HepG2 (cell line): ENCODE data around the gene ZC3H7B. TPM values are rescaled to one million over a fixed set of nuclear protein-coding genes. Genes with fewer than 3 reads are reported as not detected.

Source experiments
- ATF5 ChIP-seq: sonication (generic); formaldehyde crosslinking; IDR thresholded peaks from 2 replicates; pipeline ENCODE4 v1.4.0; 2020; ENCODE audit warnings: mild to moderate bottlenecking, low read depth, missing genetic modification reagents
- BCLAF1 ChIP-seq: fragments of 450-650 bp; IDR thresholded peaks from 2 replicates; pipeline ENCODE4 v1.6.1; 2017; ENCODE audit warnings: mild to moderate bottlenecking
- HIVEP1 ChIP-seq: sonication (generic); formaldehyde crosslinking; IDR thresholded peaks from 2 replicates; pipeline ENCODE4 v1.4.0; 2020; ENCODE audit warnings: mild to moderate bottlenecking, missing genetic modification reagents
- IRF1 ChIP-seq: sonication (generic); formaldehyde crosslinking; IDR thresholded peaks from 2 replicates; pipeline ENCODE4 v1.4.0; 2020; ENCODE audit warnings: low read depth, mild to moderate bottlenecking, missing genetic modification reagents
- KDM5A ChIP-seq: fragments of 200-600 bp; sonication (generic); IDR thresholded peaks from 2 replicates; pipeline ENCODE4 v1.7.0; 2018; ENCODE audit warnings: antibody characterized with exemption, mild to moderate bottlenecking, low read length, borderline replicate concordance
- MTF2 ChIP-seq: sonication (generic); formaldehyde crosslinking; IDR thresholded peaks from 2 replicates; pipeline ENCODE4 v1.5.0; 2020; ENCODE audit warnings: missing genetic modification reagents, borderline replicate concordance
- NCOA2 ChIP-seq: sonication (generic); formaldehyde crosslinking; IDR thresholded peaks from 2 replicates; pipeline ENCODE4 v1.8.0; 2022; ENCODE audit warnings: inconsistent platforms
- NR2F2 ChIP-seq: IDR thresholded peaks from 2 replicates; pipeline ENCODE4 v1.6.1; 2012; ENCODE audit warnings: low read depth, inconsistent platforms, borderline replicate concordance
- PHF21A ChIP-seq: sonication (generic); formaldehyde crosslinking; IDR thresholded peaks from 2 replicates; pipeline ENCODE4 v1.5.0; 2020; ENCODE audit warnings: mild to moderate bottlenecking, missing genetic modification reagents
- POGZ ChIP-seq: sonication (generic); formaldehyde crosslinking; IDR thresholded peaks from 2 replicates; pipeline ENCODE4 v1.4.0; 2020; ENCODE audit warnings: mild to moderate bottlenecking, missing genetic modification reagents
- RFXANK ChIP-seq: IDR thresholded peaks from 2 replicates; pipeline ENCODE4 v1.6.1; 2016
- SMARCC2 ChIP-seq: fragments of 450-650 bp; IDR thresholded peaks from 2 replicates; pipeline ENCODE4 v1.6.1; 2017; ENCODE audit warnings: antibody characterized with exemption, mild to moderate bottlenecking
- ZBTB8A ChIP-seq: sonication (generic); formaldehyde crosslinking; IDR thresholded peaks from 2 replicates; pipeline ENCODE4 v1.4.0; 2020; ENCODE audit warnings: mild to moderate bottlenecking, low read depth, missing genetic modification reagents, borderline replicate concordance
- ZNF333 ChIP-seq: sonication (generic); formaldehyde crosslinking; IDR thresholded peaks from 2 replicates; pipeline ENCODE4 v1.4.0; 2020; ENCODE audit warnings: mild to moderate bottlenecking, missing genetic modification reagents, borderline replicate concordance
- ZNF556 ChIP-seq: sonication (generic); formaldehyde crosslinking; IDR thresholded peaks from 2 replicates; pipeline ENCODE4 v1.4.0; 2020; ENCODE audit warnings: mild to moderate bottlenecking, missing genetic modification reagents, borderline replicate concordance
- ZNF609 ChIP-seq: sonication (generic); formaldehyde crosslinking; IDR thresholded peaks from 2 replicates; pipeline ENCODE4 v1.4.0; 2020; ENCODE audit warnings: mild to moderate bottlenecking, missing genetic modification reagents, borderline replicate concordance
- ZNF792 ChIP-seq: IDR thresholded peaks from 2 replicates; pipeline ENCODE4 v1.6.1; 2016
- ZSCAN30 ChIP-seq: sonication (generic); formaldehyde crosslinking; IDR thresholded peaks from 2 replicates; pipeline ENCODE4 v1.5.0; 2020; ENCODE audit warnings: mild to moderate bottlenecking, missing genetic modification reagents
- polyA plus RNA-seq, 8 experiments: library from polyadenylated mRNA; depleted of rRNA in 3 of 8; stranded (reverse) in 7 of 8; unstranded in 1 of 8; fragments of >200 nt; fragmentation: Illumina TruSeq in 4 of 8; extraction: Trizol in 4 of 8; gene quantifications; 2 replicates each; pipeline versions ENCODE4 v1.2.1 to v1.2.3, GENCODE V29; 2011 to 2016; ENCODE audit warnings: low read depth in 4 of 8, missing spikeins in 1 of 8, mixed read lengths in 1 of 8; ENCODE audit not compliant: insufficient read depth in 1 of 8
- total RNA-seq, 5 experiments: library from RNA; depleted of rRNA; stranded (reverse); fragments of >200 nt; fragmentation: Illumina TruSeq; extraction: Trizol; gene quantifications; 2 replicates each; pipeline ENCODE4 v1.2.3, GENCODE V29; 2016; ENCODE audit warnings: low read depth in 1 of 5

ZC3H7B gene
- total and polyA plus RNA-seq, 2 of the 13 experiments (the other 11 are each of a cell fraction or from before 2014, with no cell fraction given) = 26.4 to 37.2 TPM

GRCh38 chr22:41380993-41381328 is 79.6 kb downstream of the ZC3H7B start (continued):
- TF ChIP-seq ZNF609 (CRISPR knock-in tag) (peak; percentile 44; the same call in 1 of the 2 replicates), MTF2 (CRISPR knock-in tag) (no peak), ZNF333 (CRISPR knock-in tag) (no peak), ZNF556 (CRISPR knock-in tag) (0 out of 2 replicates have a peak, but pooled peaks have one; percentile 40), KDM5A (no peak), POGZ (CRISPR knock-in tag) (0 out of 2 replicates have a peak, but pooled peaks have one; percentile 10), PHF21A (peak; percentile 48; the same call in 1 of the 2 replicates), IRF1 (CRISPR knock-in tag) (no peak), RFXANK (CRISPR knock-in tag) (no peak), SMARCC2 (no peak), ATF5 (CRISPR knock-in tag) (no peak), ZNF792 (peak; percentile 13; the same call in 1 of the 2 replicates), ZSCAN30 (no peak), HIVEP1 (CRISPR knock-in tag) (no peak), BCLAF1 (no peak), NCOA2 (CRISPR knock-in tag) (no peak), ZBTB8A (CRISPR knock-in tag) (no peak), NR2F2 (0 out of 2 replicates have a peak, but pooled peaks have one; percentile 30)
